A549 (cell line): ENCODE data around the gene ANKFN1. TPM values are rescaled to one million over a fixed set of nuclear protein-coding genes. Genes with fewer than 3 reads are reported as not detected.

Experiments
- ATAC-seq, 2 experiments: fragments of 200-7000 bp in 1 of 2; fragments of >200 bp in 1 of 2; cut with Nextera tagmentation in 1 of 2; cut with Tn5 transposase in 1 of 2; 3 replicates each; pipeline versions ENCODE4 v1.8.0 to v1.9.1; 2018 to 2020; ENCODE audit warnings: mild to moderate bottlenecking in 1 of 2, moderate library complexity in 1 of 2
- CTCF ChIA-PET: fragments of 300-600 bp; sonication (Branson Sonifier 250); formaldehyde crosslinking; extraction: SDS; loops from one replicate; lab custom pipeline; 2021; ENCODE audit warnings: antibody characterized with exemption, inconsistent platforms; lab: Yijun Ruan, JAX
- POLR2A ChIA-PET: fragments of 350-600 bp; formaldehyde crosslinking; extraction: SDS; loops from one replicate; lab custom pipeline; 2021; ENCODE audit warnings: antibody characterized with exemption, inconsistent platforms; lab: Yijun Ruan, JAX
- DNase-seq, 2 experiments: peaks; one replicate each; pipeline versions ENCODE4 v3.0.0 to v3.0.0-alpha.2; 2011 to 2016; ENCODE audit warnings: low read depth in 1 of 2, low spot score in 1 of 2
- FAIRE-seq: peaks from 2 replicates; lab custom pipeline; 2011; peaks lifted over from hg19 to GRCh38; lab: Jason Lieb, UNC
- H3K27ac ChIP-seq, 2 experiments: fragments of >200 bp; sonication (Bioruptor Twin); formaldehyde crosslinking; 3 replicates each; pipeline ENCODE4 v1.5.1; 2016 to 2017
- H3K4me1 ChIP-seq: fragments of >200 bp; sonication (Bioruptor Twin); formaldehyde crosslinking; 3 replicates; pipeline ENCODE4 v1.6.1; 2016
- H3K4me2 ChIP-seq: fragments of >200 bp; sonication (Bioruptor Twin); formaldehyde crosslinking; 3 replicates; pipeline ENCODE4 v1.6.1; 2016
- H3K4me3 ChIP-seq: fragments of >200 bp; sonication (Bioruptor Twin); formaldehyde crosslinking; 3 replicates; pipeline ENCODE4 v1.5.1; 2016
- H3K9me3 ChIP-seq: fragments of >200 bp; sonication (Bioruptor Twin); formaldehyde crosslinking; 3 replicates; pipeline ENCODE4 v1.6.1; 2016
- CBX8 ChIP-seq: fragments of 200-600 bp; sonication (generic); IDR thresholded peaks from 2 replicates; pipeline ENCODE4 v1.6.1; 2016
- CEBPB ChIP-seq, 2 experiments: fragments of >200 bp in 1 of 2; sonication (Bioruptor Twin) in 1 of 2; formaldehyde crosslinking in 1 of 2; IDR thresholded peaks; 2 replicates each; pipeline ENCODE4 v1.6.1; 2012 to 2016
- CHD2 ChIP-seq: fragments of 150-350 bp; IDR thresholded peaks from 2 replicates; pipeline ENCODE4 v1.6.1; 2014; ENCODE audit warnings: low read length; ENCODE audit not compliant: partially characterized antibody
- CTCF ChIP-seq: fragments of >200 bp; sonication (Bioruptor Twin); formaldehyde crosslinking; IDR thresholded peaks from 3 replicates; pipeline ENCODE4 v1.5.1; 2016
- EHF ChIP-seq: fragments of 250-450 bp; sonication (Bioruptor Pico); IDR thresholded peaks from 2 replicates; pipeline ENCODE4 v1.5.0; 2020; ENCODE audit warnings: mild to moderate bottlenecking
- ESRRA ChIP-seq: fragments of 150-350 bp; IDR thresholded peaks from 2 replicates; pipeline ENCODE4 v1.6.1; 2014; ENCODE audit warnings: mild to moderate bottlenecking, low read length, borderline replicate concordance
- GATA3 ChIP-seq: IDR thresholded peaks from 2 replicates; pipeline ENCODE4 v1.6.1; 2012; ENCODE audit warnings: borderline replicate concordance
- HES2 ChIP-seq: fragments of >200 bp; sonication (Bioruptor Twin); formaldehyde crosslinking; IDR thresholded peaks from 2 replicates; pipeline ENCODE4 v1.6.1; 2016
- HMGXB4 ChIP-seq: fragments of 250-450 bp; sonication (Bioruptor Pico); IDR thresholded peaks from 2 replicates; pipeline ENCODE4 v1.5.0; 2021; ENCODE audit warnings: mild to moderate bottlenecking, moderate library complexity, borderline replicate concordance
- HOXB5 ChIP-seq: fragments of 250-450 bp; sonication (Bioruptor Pico); IDR thresholded peaks from 2 replicates; pipeline ENCODE4 v1.5.0; 2020; ENCODE audit warnings: mild to moderate bottlenecking, moderate library complexity
- KDM1A ChIP-seq: fragments of 200-600 bp; sonication (generic); IDR thresholded peaks from 2 replicates; pipeline ENCODE4 v1.6.1; 2016; ENCODE audit warnings: low read depth, mild to moderate bottlenecking
- MAFK ChIP-seq: fragments of 450-650 bp; IDR thresholded peaks from 2 replicates; pipeline ENCODE4 v1.6.1; 2014; ENCODE audit not compliant: partially characterized antibody
- MAX ChIP-seq: IDR thresholded peaks from 2 replicates; pipeline ENCODE4 v1.6.1; 2012
- NPAS2 ChIP-seq: fragments of 250-450 bp; sonication (Bioruptor Pico); IDR thresholded peaks from 2 replicates; pipeline ENCODE4 v1.8.0; 2022; ENCODE audit warnings: mild to moderate bottlenecking, moderate library complexity, borderline replicate concordance
- NR3C1 ChIP-seq: fragments of >200 bp; sonication (Bioruptor Twin); formaldehyde crosslinking; IDR thresholded peaks from 3 replicates; pipeline ENCODE4 v1.6.1; 2017
- PHF8 ChIP-seq: fragments of 200-600 bp; sonication (generic); IDR thresholded peaks from 2 replicates; pipeline ENCODE4 v1.6.1; 2016; ENCODE audit warnings: low read depth, mild to moderate bottlenecking, antibody characterized with exemption, moderate library complexity, borderline replicate concordance
- POLR2A ChIP-seq: IDR thresholded peaks from 2 replicates; pipeline ENCODE4 v1.6.1; 2012; ENCODE audit warnings: mild to moderate bottlenecking, low read length
- RAD21 ChIP-seq, 2 experiments: fragments of >200 bp in 1 of 2; sonication (Bioruptor Twin) in 1 of 2; formaldehyde crosslinking in 1 of 2; IDR thresholded peaks in 1 of 2; conservative IDR thresholded peaks in 1 of 2; 2 replicates in 1 of 2; 3 replicates in 1 of 2; pipeline ENCODE4 v1.6.1; 2012 to 2018; ENCODE audit warnings: inconsistent platforms in 1 of 2
- RARB ChIP-seq: fragments of 250-450 bp; sonication (Bioruptor Pico); IDR thresholded peaks from 2 replicates; pipeline ENCODE4 v1.8.0; 2021; ENCODE audit warnings: mild to moderate bottlenecking, moderate library complexity
- RFX5 ChIP-seq: fragments of 450-650 bp; IDR thresholded peaks from 2 replicates; pipeline ENCODE4 v1.7.1; 2014; ENCODE audit warnings: antibody characterized with exemption, mild to moderate bottlenecking, moderate library complexity
- SREBF2 ChIP-seq: fragments of 450-650 bp; IDR thresholded peaks from 2 replicates; pipeline ENCODE4 v1.6.1; 2014; ENCODE audit warnings: mild to moderate bottlenecking, moderate library complexity
- ZFP36 ChIP-seq: fragments of 450-650 bp; IDR thresholded peaks from 2 replicates; pipeline ENCODE4 v1.6.1; 2014; ENCODE audit warnings: borderline replicate concordance; ENCODE audit not compliant: partially characterized antibody
- ZNF302 ChIP-seq: fragments of 250-450 bp; sonication (Bioruptor Pico); IDR thresholded peaks from 2 replicates; pipeline ENCODE4 v1.9.0; 2021; ENCODE audit warnings: inconsistent platforms, mild to moderate bottlenecking, moderate library complexity
- WGBS: methylation state at CpG from one replicate; pipeline ENCODE4 v1.1.6; 2017; ENCODE audit errors: missing lambda C conversion rate; 5-methylcytosine and 5-hydroxymethylcytosine counted together
- polyA plus RNA-seq, 4 experiments: library from polyadenylated mRNA; depleted of rRNA in 3 of 4; stranded (reverse); fragments of >200 nt; fragmentation: RNase III in 1 of 4; extraction: RNeasy Plus Mini Kit Qiagen cat#74134 plus additional on column Dnase treatment in 1 of 4; gene quantifications; 2 replicates in 3 of 4; 3 replicates in 1 of 4; pipeline ENCODE4 v1.2.3, GENCODE V29; 2011 to 2017

Gene ANKFN1
- polyA plus RNA-seq, 2 of the 4 experiments (the other 2 are of a cell fraction), result 0.37 TPM; not detected in 1

GRCh38 chr17:56109836-56110235, 43.4 kb upstream of the ANKFN1 start:
- ChIA-PET CTCF (interaction anchor here (1.2 to 1.6 kb wide), 3 partner anchors 18 to 399 kb away, joined by 3 to 4 read pairs (median 3); no protein-coding TSS in a partner anchor), POLR2A (no interaction called here)
- H3K27ac ChIP-seq, result no peak overlapping the region
- H3K4me3 ChIP-seq, result no peak overlapping the region
- WGBS, result 41% methylated on average over 3 of the region's 3 CpGs
- FAIRE-seq (no peak), ATAC-seq (no peak; a peak in 1 of 6 replicates), DNase-seq (no peak)
- no peaks in the 10 kb centered on the region for H3K9me3 ChIP-seq
- peaks cover 11% of the 10 kb centered on the region; the same call in 2 of the 3 replicates for H3K4me1 ChIP-seq
- TF ChIP-seq RAD21 (conservative IDR thresholded peaks at IDR 0.05 in 1 of 2, IDR thresholded peaks at IDR 0.05 in 1 of 2) (no peak), SREBF2 (no peak), RARB (no peak), ZNF302 (no peak), CBX8 (no peak), PHF8 (no peak), MAX (no peak), NPAS2 (CRISPR knock-in tag) (no peak), CHD2 (no peak), NR3C1 (no peak), GATA3 (no peak), EHF (CRISPR knock-in tag) (no peak), KDM1A (no peak), MAFK (no peak)
- H3K4me2 ChIP-seq, result no peak overlapping the region

GRCh38 chr17:56110463-56111135, 42.7 kb upstream of the ANKFN1 start:
- TF ChIP-seq ESRRA (no peak), RFX5 (no peak), HMGXB4 (CRISPR knock-in tag) (no peak), POLR2A (no peak), CTCF (no peak), ZFP36 (no peak), RARB (no peak), CBX8 (no peak), CEBPB (IDR thresholded peaks at IDR 0.05) (no peak), HES2 (no peak), HOXB5 (no peak)
- WGBS, result 37% methylated on average over 4 of the region's 4 CpGs
- H3K9me3 ChIP-seq, result no peaks in the 10 kb centered on the region
- POLR2A ChIA-PET, result no interaction called here
- peak in 1 of 2 experiments; percentile 22 for DNase-seq
- no peak for FAIRE-seq
- peak; percentile 36 to 42; a peak in 2 of 6 replicates for ATAC-seq
- H3K27ac ChIP-seq, result no peak overlapping the region
- CTCF ChIA-PET, result interaction anchor here (1.5 kb wide), 1 partner anchor 209 kb away, joined by 3 read pairs; no protein-coding TSS in a partner anchor
- H3K4me1 ChIP-seq, result peaks cover 11% of the 10 kb centered on the region; the same call in 2 of the 3 replicates
- no peak overlapping the region for H3K4me2 ChIP-seq
- H3K4me3 ChIP-seq, result no peak overlapping the region
